Measurements from ENCODE around the gene DHX29. TPM values are rescaled to one million over a fixed set of nuclear protein-coding genes. Genes with fewer than 3 reads are reported as not detected.

Gene DHX29
- total RNA-seq, 1 experiment from 2014 or later, result 30.3 TPM

DNA sequence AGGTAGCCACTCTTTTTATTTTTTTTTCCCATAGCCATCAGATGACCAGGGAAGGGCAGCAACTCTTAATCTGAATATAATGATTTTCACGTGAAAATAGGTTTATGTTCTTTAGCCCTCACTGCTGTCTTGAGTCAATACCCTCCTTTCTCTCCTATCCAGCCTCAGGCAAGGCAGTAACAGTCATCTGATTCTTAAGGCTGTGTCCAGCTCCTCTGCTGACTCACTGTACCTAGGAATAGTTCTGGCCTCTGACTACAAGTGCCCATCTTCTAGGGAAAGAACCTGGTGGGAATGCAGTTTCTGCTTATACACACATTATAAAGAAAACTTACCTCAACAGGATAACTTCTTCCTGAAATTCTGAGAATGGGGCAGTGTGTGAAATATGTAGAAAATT is 30.7 kb downstream of the DHX29 start:
- Histone ChIP-seq H3K23me2 (ENCODE audit: insufficient read length, low read depth, low read length, poor library complexity, severe bottlenecking) (no peaks in the 10 kb centered on the region), H3K9ac (ENCODE audit: extremely low read depth, insufficient read length, low read length) (no peak overlapping the region), H3K79me2 (ENCODE audit: insufficient read depth, low read length) (no peaks in the 10 kb centered on the region), H2BK12ac (ENCODE audit: insufficient read length, low read depth, low read length) (no peak overlapping the region), H4K5ac (ENCODE audit: insufficient read length, low read depth, low read length) (no peak overlapping the region), H3K27me3 (ENCODE audit: insufficient read depth, low read length) (no peaks in the 10 kb centered on the region), H2BK20ac (ENCODE audit: low read depth, low read length, poor library complexity, severe bottlenecking) (no peak overlapping the region), H2BK5ac (ENCODE audit: insufficient read length, low read length) (no peak overlapping the region), H3K9me3 (ENCODE audit: control insufficient read depth, low read depth, low read length) (no peaks in the 10 kb centered on the region), H4K20me1 (ENCODE audit: control insufficient read depth, insufficient read depth, insufficient read length) (no peaks in the 10 kb centered on the region), H2BK120ac (ENCODE audit: low read depth, low read length, poor library complexity, severe bottlenecking) (no peak overlapping the region), H4K8ac (replicated peaks; ENCODE audit: insufficient read length, low read depth, low read length) (no peak overlapping the region), H3K14ac (ENCODE audit: insufficient read depth, low read length) (no peak overlapping the region), H3K4ac (ENCODE audit: low read depth, low read length) (no peak overlapping the region), H2AFZ (ENCODE audit: low read length) (no peak overlapping the region), H3T11ph (ENCODE audit: low read length) (no peak overlapping the region), H3K79me1 (ENCODE audit: insufficient read depth, low read depth, low read length, poor library complexity, severe bottlenecking) (no peaks in the 10 kb centered on the region), H4K91ac (ENCODE audit: insufficient read length, low read depth, low read length) (no peak overlapping the region), H3K56ac (ENCODE audit: insufficient read length, low read depth, low read length) (no peak overlapping the region), H3K23ac (ENCODE audit: insufficient read length, low read depth, low read length) (no peak overlapping the region), H3K4me2 (ENCODE audit: insufficient read depth, insufficient read length, low read length) (no peak overlapping the region), H3K27ac (ENCODE audit: insufficient read length, low read depth, low read length) (no peak overlapping the region), H2AK5ac (ENCODE audit: insufficient read length, low read length) (no peak overlapping the region), H3K18ac (ENCODE audit: insufficient read length, low read depth, low read length) (no peak overlapping the region), H2BK15ac (ENCODE audit: low read depth, low read length) (no peak overlapping the region), H3K4me1 (ENCODE audit: insufficient read depth, low read length) (no peaks in the 10 kb centered on the region)
- DNase-seq, result no peak
- no CpG with 5 or more reads among the region's 1 CpG for WGBS (ENCODE audit: extremely low coverage, insufficient read length, low lambda C conversion rate)
- Mint-ChIP-seq H3K9me3 (no peaks in the 10 kb centered on the region), H3K36me3 (ENCODE audit: insufficient read depth in 1 of 3, low read depth in 3 of 3) (peaks cover 14 to 66% (median 53%) of the 10 kb centered on the region in 3 experiments; a peak in 6 of 7 replicates), H3K4me3 (no peak overlapping the region), H3K27ac (no peak overlapping the region), H3K27me3 (ENCODE audit: low read depth) (no peaks in the 10 kb centered on the region), H3K4me1 (no peaks in the 10 kb centered on the region)
- TF ChIP-seq, protein P1, sequence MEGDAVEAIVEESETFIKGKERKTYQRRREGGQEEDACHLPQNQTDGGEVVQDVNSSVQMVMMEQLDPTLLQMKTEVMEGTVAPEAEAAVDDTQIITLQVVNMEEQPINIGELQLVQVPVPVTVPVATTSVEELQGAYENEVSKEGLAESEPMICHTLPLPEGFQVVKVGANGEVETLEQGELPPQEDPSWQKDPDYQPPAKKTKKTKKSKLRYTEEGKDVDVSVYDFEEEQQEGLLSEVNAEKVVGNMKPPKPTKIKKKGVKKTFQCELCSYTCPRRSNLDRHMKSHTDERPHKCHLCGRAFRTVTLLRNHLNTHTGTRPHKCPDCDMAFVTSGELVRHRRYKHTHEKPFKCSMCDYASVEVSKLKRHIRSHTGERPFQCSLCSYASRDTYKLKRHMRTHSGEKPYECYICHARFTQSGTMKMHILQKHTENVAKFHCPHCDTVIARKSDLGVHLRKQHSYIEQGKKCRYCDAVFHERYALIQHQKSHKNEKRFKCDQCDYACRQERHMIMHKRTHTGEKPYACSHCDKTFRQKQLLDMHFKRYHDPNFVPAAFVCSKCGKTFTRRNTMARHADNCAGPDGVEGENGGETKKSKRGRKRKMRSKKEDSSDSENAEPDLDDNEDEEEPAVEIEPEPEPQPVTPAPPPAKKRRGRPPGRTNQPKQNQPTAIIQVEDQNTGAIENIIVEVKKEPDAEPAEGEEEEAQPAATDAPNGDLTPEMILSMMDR (conservative IDR thresholded peaks at IDR 0.05), result no peak

All from H9 (cell line).